HepG2 (cell line): ENCODE data around the gene SKA2. TPM values are rescaled to one million over a fixed set of nuclear protein-coding genes. Genes with fewer than 3 reads are reported as not detected.

Source experiments
- ARID3A ChIP-seq: IDR thresholded peaks from 2 replicates; pipeline ENCODE4 v1.6.1; 2012; ENCODE audit warnings: low read depth, low read length, improper control_type of control experiment
- GTF3A ChIP-seq: sonication (generic); formaldehyde crosslinking; conservative IDR thresholded peaks from 2 replicates; pipeline ENCODE4 v1.4.0; 2020; ENCODE audit warnings: mild to moderate bottlenecking, missing genetic modification reagents
- HOXA9 ChIP-seq: sonication (generic); formaldehyde crosslinking; IDR thresholded peaks from 2 replicates; pipeline ENCODE4 v1.8.1; 2022; ENCODE audit warnings: missing genetic modification reagents, mild to moderate bottlenecking, moderate library complexity, borderline replicate concordance
- KAT8 ChIP-seq: IDR thresholded peaks from 2 replicates; pipeline ENCODE4 v1.6.1; 2016; ENCODE audit warnings: missing genetic modification reagents, missing compliant biosample characterization
- NFKBIZ ChIP-seq: IDR thresholded peaks from 2 replicates; pipeline ENCODE4 v1.6.1; 2018; ENCODE audit warnings: missing genetic modification reagents, missing compliant biosample characterization
- SKI ChIP-seq: fragments of 450-650 bp; IDR thresholded peaks from one replicate; pipeline ENCODE4 v1.6.1; 2018; ENCODE audit warnings: mild to moderate bottlenecking; ENCODE audit not compliant: partially characterized antibody
- SPEN ChIP-seq: sonication (generic); formaldehyde crosslinking; IDR thresholded peaks from 2 replicates; pipeline ENCODE4 v1.5.1; 2020; ENCODE audit warnings: low read depth, mild to moderate bottlenecking, missing genetic modification reagents
- TBP ChIP-seq: sonication (generic); formaldehyde crosslinking; IDR thresholded peaks from 2 replicates; pipeline ENCODE4 v1.5.0; 2020; ENCODE audit warnings: missing genetic modification reagents
- TEAD3 ChIP-seq: optimal IDR thresholded peaks from 2 replicates; pipeline ENCODE3; 2016; ENCODE audit warnings: borderline replicate concordance
- ZFAT ChIP-seq: sonication (generic); formaldehyde crosslinking; conservative IDR thresholded peaks from 2 replicates; pipeline ENCODE4 v1.8.1; 2023; ENCODE audit warnings: missing genetic modification reagents, inconsistent platforms
- ZNF337 ChIP-seq: sonication (generic); formaldehyde crosslinking; IDR thresholded peaks from 2 replicates; pipeline ENCODE4 v1.5.1; 2020; ENCODE audit warnings: missing genetic modification reagents, low read depth, mild to moderate bottlenecking, borderline replicate concordance
- ZNF501 ChIP-seq: sonication (generic); formaldehyde crosslinking; IDR thresholded peaks from 2 replicates; pipeline ENCODE4 v1.5.1; 2020; ENCODE audit warnings: mild to moderate bottlenecking, moderate library complexity, missing genetic modification reagents
- ZNF547 ChIP-seq: sonication (generic); formaldehyde crosslinking; IDR thresholded peaks from 2 replicates; pipeline ENCODE4 v1.5.1; 2020; ENCODE audit warnings: mild to moderate bottlenecking, missing genetic modification reagents
- ZNF75D ChIP-seq: sonication (generic); formaldehyde crosslinking; IDR thresholded peaks from 2 replicates; pipeline ENCODE4 v1.8.1; 2023; ENCODE audit warnings: missing genetic modification reagents, mild to moderate bottlenecking, borderline replicate concordance
- polyA plus RNA-seq, 8 experiments: library from polyadenylated mRNA; depleted of rRNA in 3 of 8; stranded (reverse) in 7 of 8; unstranded in 1 of 8; fragments of >200 nt; fragmentation: Illumina TruSeq in 4 of 8; extraction: Trizol in 4 of 8; gene quantifications; 2 replicates each; pipeline versions ENCODE4 v1.2.1 to v1.2.3, GENCODE V29; 2011 to 2016; ENCODE audit warnings: low read depth in 4 of 8, missing spikeins in 1 of 8, mixed read lengths in 1 of 8; ENCODE audit not compliant: insufficient read depth in 1 of 8
- total RNA-seq, 5 experiments: library from RNA; depleted of rRNA; stranded (reverse); fragments of >200 nt; fragmentation: Illumina TruSeq; extraction: Trizol; gene quantifications; 2 replicates each; pipeline ENCODE4 v1.2.3, GENCODE V29; 2016; ENCODE audit warnings: low read depth in 1 of 5
- TF ChIP-seq, protein P1 (sequence below): sonication (generic); formaldehyde crosslinking; IDR thresholded peaks from 2 replicates; pipeline ENCODE4 v1.4.0; 2020; ENCODE audit warnings: missing genetic modification reagents, mild to moderate bottlenecking, borderline replicate concordance
- TF ChIP-seq, protein P2 (sequence below): sonication (generic); formaldehyde crosslinking; IDR thresholded peaks from 2 replicates; pipeline ENCODE4 v1.4.0; 2020; ENCODE audit warnings: missing genetic modification reagents

Gene SKA2
- total and polyA plus RNA-seq, 2 of the 13 experiments (the other 11 are each of a cell fraction or from before 2014, with no cell fraction given), result 18.6 to 91.8 TPM

DNA sequence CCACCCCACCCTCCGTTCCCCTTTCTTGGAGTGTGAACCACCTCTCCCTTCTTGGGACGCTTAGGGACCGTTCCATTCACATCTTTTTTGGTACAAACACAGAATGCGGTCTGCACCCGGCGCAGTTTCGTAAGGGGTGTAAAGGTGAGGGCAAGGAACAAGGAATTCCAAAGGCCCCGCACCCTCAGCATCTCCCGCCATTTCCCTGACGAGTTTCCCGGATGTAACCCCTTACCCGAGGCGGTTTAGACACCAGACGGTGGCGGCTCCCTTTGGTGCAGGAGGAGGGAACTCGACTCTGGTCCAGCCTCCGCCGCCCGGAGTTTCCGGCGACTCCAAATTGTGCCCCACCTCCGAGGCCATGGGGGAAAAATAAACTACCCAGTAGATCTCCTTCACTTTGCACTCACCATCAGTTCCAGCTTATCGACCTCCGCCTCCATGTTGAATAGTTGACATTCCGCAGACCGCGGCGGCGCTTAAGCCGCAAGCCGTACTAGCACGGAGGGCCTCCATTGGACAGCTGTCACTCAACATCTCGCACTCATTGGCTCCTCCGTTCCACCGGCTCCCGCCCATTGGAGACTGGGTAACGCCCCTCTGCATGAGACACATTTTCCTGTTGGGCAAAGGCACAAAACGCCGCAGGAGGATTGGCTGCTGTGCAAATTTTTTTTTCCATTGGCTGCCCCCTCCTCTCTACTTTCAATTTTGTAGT, at the start of gene SKA2 (continued):
- TF ChIP-seq, protein P1, sequence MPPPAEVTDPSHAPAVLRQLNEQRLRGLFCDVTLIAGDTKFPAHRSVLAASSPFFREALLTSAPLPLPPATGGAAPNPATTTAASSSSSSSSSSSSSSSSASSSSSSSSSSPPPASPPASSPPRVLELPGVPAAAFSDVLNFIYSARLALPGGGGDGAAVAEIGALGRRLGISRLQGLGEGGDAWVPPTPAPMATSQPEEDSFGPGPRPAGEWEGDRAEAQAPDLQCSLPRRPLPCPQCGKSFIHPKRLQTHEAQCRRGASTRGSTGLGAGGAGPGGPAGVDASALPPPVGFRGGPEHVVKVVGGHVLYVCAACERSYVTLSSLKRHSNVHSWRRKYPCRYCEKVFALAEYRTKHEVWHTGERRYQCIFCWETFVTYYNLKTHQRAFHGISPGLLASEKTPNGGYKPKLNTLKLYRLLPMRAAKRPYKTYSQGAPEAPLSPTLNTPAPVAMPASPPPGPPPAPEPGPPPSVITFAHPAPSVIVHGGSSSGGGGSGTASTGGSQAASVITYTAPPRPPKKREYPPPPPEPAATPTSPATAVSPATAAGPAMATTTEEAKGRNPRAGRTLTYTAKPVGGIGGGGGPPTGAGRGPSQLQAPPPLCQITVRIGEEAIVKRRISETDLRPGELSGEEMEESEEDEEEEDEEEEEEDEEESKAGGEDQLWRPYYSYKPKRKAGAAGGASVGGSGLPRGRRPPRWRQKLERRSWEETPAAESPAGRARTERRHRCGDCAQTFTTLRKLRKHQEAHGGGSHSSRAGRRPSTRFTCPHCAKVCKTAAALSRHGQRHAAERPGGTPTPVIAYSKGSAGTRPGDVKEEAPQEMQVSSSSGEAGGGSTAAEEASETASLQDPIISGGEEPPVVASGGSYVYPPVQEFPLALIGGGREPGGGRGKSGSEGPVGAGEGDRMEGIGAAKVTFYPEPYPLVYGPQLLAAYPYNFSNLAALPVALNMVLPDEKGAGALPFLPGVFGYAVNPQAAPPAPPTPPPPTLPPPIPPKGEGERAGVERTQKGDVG (CRISPR knock-in tag), result no peak
- TF ChIP-seq KAT8 (CRISPR knock-in tag) (peak; percentile 83), NFKBIZ (CRISPR knock-in tag) (peak; percentile 34; the same call in 1 of the 2 replicates), ZFAT (CRISPR knock-in tag) (no peak), ARID3A (no peak), ZNF547 (CRISPR knock-in tag) (peak; percentile 80; the same call in 1 of the 2 replicates), SPEN (CRISPR knock-in tag) (peak; percentile 88), HOXA9 (CRISPR knock-in tag) (peak; percentile 34; the same call in 1 of the 2 replicates), ZNF337 (peak; percentile 91; the same call in 1 of the 2 replicates), TEAD3 (peak; percentile 100), ZNF501 (CRISPR knock-in tag) (peak; percentile 42; the same call in 1 of the 2 replicates), GTF3A (CRISPR knock-in tag) (no peak), TBP (no peak), ZNF75D (CRISPR knock-in tag) (no peak), SKI (peak; percentile 85)
- TF ChIP-seq, protein P2, sequence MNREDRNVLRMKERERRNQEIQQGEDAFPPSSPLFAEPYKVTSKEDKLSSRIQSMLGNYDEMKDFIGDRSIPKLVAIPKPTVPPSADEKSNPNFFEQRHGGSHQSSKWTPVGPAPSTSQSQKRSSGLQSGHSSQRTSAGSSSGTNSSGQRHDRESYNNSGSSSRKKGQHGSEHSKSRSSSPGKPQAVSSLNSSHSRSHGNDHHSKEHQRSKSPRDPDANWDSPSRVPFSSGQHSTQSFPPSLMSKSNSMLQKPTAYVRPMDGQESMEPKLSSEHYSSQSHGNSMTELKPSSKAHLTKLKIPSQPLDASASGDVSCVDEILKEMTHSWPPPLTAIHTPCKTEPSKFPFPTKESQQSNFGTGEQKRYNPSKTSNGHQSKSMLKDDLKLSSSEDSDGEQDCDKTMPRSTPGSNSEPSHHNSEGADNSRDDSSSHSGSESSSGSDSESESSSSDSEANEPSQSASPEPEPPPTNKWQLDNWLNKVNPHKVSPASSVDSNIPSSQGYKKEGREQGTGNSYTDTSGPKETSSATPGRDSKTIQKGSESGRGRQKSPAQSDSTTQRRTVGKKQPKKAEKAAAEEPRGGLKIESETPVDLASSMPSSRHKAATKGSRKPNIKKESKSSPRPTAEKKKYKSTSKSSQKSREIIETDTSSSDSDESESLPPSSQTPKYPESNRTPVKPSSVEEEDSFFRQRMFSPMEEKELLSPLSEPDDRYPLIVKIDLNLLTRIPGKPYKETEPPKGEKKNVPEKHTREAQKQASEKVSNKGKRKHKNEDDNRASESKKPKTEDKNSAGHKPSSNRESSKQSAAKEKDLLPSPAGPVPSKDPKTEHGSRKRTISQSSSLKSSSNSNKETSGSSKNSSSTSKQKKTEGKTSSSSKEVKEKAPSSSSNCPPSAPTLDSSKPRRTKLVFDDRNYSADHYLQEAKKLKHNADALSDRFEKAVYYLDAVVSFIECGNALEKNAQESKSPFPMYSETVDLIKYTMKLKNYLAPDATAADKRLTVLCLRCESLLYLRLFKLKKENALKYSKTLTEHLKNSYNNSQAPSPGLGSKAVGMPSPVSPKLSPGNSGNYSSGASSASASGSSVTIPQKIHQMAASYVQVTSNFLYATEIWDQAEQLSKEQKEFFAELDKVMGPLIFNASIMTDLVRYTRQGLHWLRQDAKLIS (CRISPR knock-in tag), result peak; percentile 47; the same call in 1 of the 2 replicates
